H1 (cell line): ENCODE data around the gene LEFTY2. TPM values are rescaled to one million over a fixed set of nuclear protein-coding genes. Genes with fewer than 3 reads are reported as not detected.

Source experiments
- CTCF ChIA-PET: fragments of 300-600 bp; sonication (Branson Sonifier 250); formaldehyde crosslinking; loops from one replicate; lab custom pipeline; 2021; ENCODE audit not compliant: partially characterized antibody; lab: Charles Lee
- POLR2A ChIA-PET: fragments of 300-600 bp; sonication (Branson Sonifier 250); formaldehyde crosslinking; loops from one replicate; lab custom pipeline; 2021; ENCODE audit warnings: inconsistent platforms; ENCODE audit not compliant: partially characterized antibody; lab: Charles Lee
- DNase-seq, 2 experiments: peaks; one replicate each; pipeline versions ENCODE4 v3.0.0 to v3.0.0-alpha.2; 2010 to 2022; ENCODE audit warnings: low spot score in 2 of 2, low read depth in 1 of 2, mixed read lengths in 1 of 2
- FAIRE-seq: peaks from 2 replicates; lab custom pipeline; 2011; peaks lifted over from hg19 to GRCh38; lab: Jason Lieb, UNC
- H2AFZ ChIP-seq: 2 replicates; pipeline ENCODE4 v1.8.1; 2012; ENCODE audit warnings: low read length, inconsistent platforms
- H2AK5ac ChIP-seq: 2 replicates; pipeline ENCODE4 v1.6.1; 2013; ENCODE audit warnings: low read depth, low read length
- H2BK120ac ChIP-seq: replicated peaks from 2 replicates; pipeline ENCODE3; 2013; ENCODE audit warnings: low read depth, low read length, inconsistent platforms
- H2BK12ac ChIP-seq: 2 replicates; pipeline ENCODE4 v1.6.1; 2013; ENCODE audit warnings: low read depth, low read length
- H2BK15ac ChIP-seq: 2 replicates; pipeline ENCODE4 v1.6.1; 2013; ENCODE audit warnings: low read length
- H2BK20ac ChIP-seq: 2 replicates; pipeline ENCODE4 v1.6.1; 2013; ENCODE audit warnings: low read length
- H2BK5ac ChIP-seq: 2 replicates; pipeline ENCODE4 v1.6.1; 2013; ENCODE audit warnings: low read depth, low read length
- H3K14ac ChIP-seq: 2 replicates; pipeline ENCODE4 v1.6.1; 2013; ENCODE audit warnings: inconsistent platforms; ENCODE audit not compliant: insufficient read length
- H3K18ac ChIP-seq: 2 replicates; pipeline ENCODE4 v1.6.1; 2013; ENCODE audit warnings: low read length; ENCODE audit errors: extremely low read depth
- H3K23ac ChIP-seq: 2 replicates; pipeline ENCODE4 v1.6.1; 2013; ENCODE audit warnings: inconsistent platforms; ENCODE audit not compliant: insufficient read length
- H3K23me2 ChIP-seq: 2 replicates; pipeline ENCODE4 v1.6.1; 2013; ENCODE audit warnings: low read depth, low read length
- H3K27ac ChIP-seq: 2 replicates; pipeline ENCODE4 v1.6.1; 2011; ENCODE audit warnings: low read depth, low read length, inconsistent platforms
- H3K27me3 ChIP-seq, 4 experiments: replicated peaks in 1 of 4; 1 replicate in 1 of 4; 2 replicates in 3 of 4; pipeline versions ENCODE4 v1.6.1 to v1.8.1; 2011 to 2013; ENCODE audit warnings: low read length in 3 of 4, mild to moderate bottlenecking in 3 of 4, inconsistent platforms in 2 of 4, mixed read lengths in 2 of 4, moderate library complexity in 1 of 4; ENCODE audit not compliant: control insufficient read depth in 3 of 4, insufficient read depth in 3 of 4; ENCODE audit errors: extremely low read depth in 1 of 4
- H3K36me3 ChIP-seq, 4 experiments: 2 replicates each; pipeline versions ENCODE4 v1.6.1 to v1.8.1; 2011 to 2013; ENCODE audit warnings: mild to moderate bottlenecking in 4 of 4, low read length in 3 of 4, moderate library complexity in 2 of 4, control low read depth in 1 of 4, inconsistent platforms in 1 of 4; ENCODE audit not compliant: insufficient read depth in 4 of 4, control insufficient read depth in 2 of 4
- H3K4ac ChIP-seq: replicated peaks from 2 replicates; pipeline ENCODE3; 2013; ENCODE audit warnings: low read length, low read depth, mixed read lengths, inconsistent platforms; ENCODE audit not compliant: insufficient read length
- H3K4me1 ChIP-seq, 4 experiments: replicated peaks in 1 of 4; 1 replicate in 1 of 4; 2 replicates in 3 of 4; pipeline versions ENCODE4 v1.6.1 to v1.8.1; 2011 to 2013; ENCODE audit warnings: low read length in 3 of 4, inconsistent platforms in 2 of 4, mixed read lengths in 1 of 4; ENCODE audit not compliant: insufficient read depth in 4 of 4, control insufficient read depth in 3 of 4
- H3K4me2 ChIP-seq, 2 experiments: 2 replicates each; pipeline versions ENCODE4 v1.6.1 to v1.8.1; 2011 to 2013; ENCODE audit warnings: low read depth in 2 of 2, low read length in 2 of 2, control low read depth in 1 of 2, inconsistent platforms in 1 of 2, mild to moderate bottlenecking in 1 of 2; ENCODE audit not compliant: insufficient read depth in 1 of 2
- H3K4me3 ChIP-seq, 4 experiments: fragments of 200-600, 300-600 bp in 1 of 4; sonication (generic), shearing (Covaris generic), sonication (Bioruptor Twin) in 1 of 4; 2 replicates each; pipeline versions ENCODE4 v1.5.1 to v1.8.1; 2011 to 2016; ENCODE audit warnings: low read length in 4 of 4, low read depth in 3 of 4, control low read depth in 2 of 4, inconsistent platforms in 2 of 4, mild to moderate bottlenecking in 2 of 4, mixed read lengths in 1 of 4, moderate library complexity in 1 of 4; ENCODE audit not compliant: insufficient read depth in 2 of 4; ENCODE audit errors: extremely low read depth in 1 of 4
- H3K56ac ChIP-seq: replicated peaks from 2 replicates; pipeline ENCODE3; 2013; ENCODE audit warnings: low read depth, mild to moderate bottlenecking, mixed read lengths, low read length, inconsistent platforms; ENCODE audit not compliant: insufficient read length
- H3K79me1 ChIP-seq: 2 replicates; pipeline ENCODE4 v1.6.1; 2013; ENCODE audit warnings: low read depth, low read length, control low read depth
- H3K79me2 ChIP-seq, 2 experiments: 2 replicates each; pipeline versions ENCODE4 v1.6.1 to v1.8.1; 2012 to 2013; ENCODE audit warnings: low read length in 2 of 2, mild to moderate bottlenecking in 2 of 2, inconsistent platforms in 1 of 2; ENCODE audit not compliant: insufficient read depth in 2 of 2, control insufficient read depth in 1 of 2
- H3K9ac ChIP-seq, 4 experiments: replicated peaks in 1 of 4; 1 replicate in 1 of 4; 2 replicates in 3 of 4; pipeline versions ENCODE4 v1.6.1 to v1.8.1; 2011 to 2013; ENCODE audit warnings: low read depth in 3 of 4, low read length in 3 of 4, control low read depth in 2 of 4, mild to moderate bottlenecking in 2 of 4, moderate library complexity in 2 of 4, inconsistent platforms in 1 of 4; ENCODE audit errors: extremely low read depth in 1 of 4
- H3K9me3 ChIP-seq, 2 experiments: 2 replicates each; pipeline versions ENCODE4 v1.6.1 to v1.8.1; 2012 to 2013; ENCODE audit warnings: mild to moderate bottlenecking in 2 of 2, moderate library complexity in 2 of 2, control low read depth in 1 of 2, inconsistent platforms in 1 of 2, low read depth in 1 of 2, low read length in 1 of 2, mixed read lengths in 1 of 2; ENCODE audit not compliant: insufficient read depth in 2 of 2
- H4K20me1 ChIP-seq, 2 experiments: replicated peaks in 1 of 2; 2 replicates each; pipeline versions ENCODE3 to v1.8.1; 2011 to 2013; ENCODE audit warnings: inconsistent platforms in 2 of 2, low read length in 2 of 2, mild to moderate bottlenecking in 1 of 2; ENCODE audit not compliant: insufficient read depth in 2 of 2, control insufficient read depth in 1 of 2
- H4K5ac ChIP-seq: 2 replicates; pipeline ENCODE4 v1.6.1; 2013; ENCODE audit warnings: low read length, low read depth, mixed read lengths, inconsistent platforms; ENCODE audit not compliant: insufficient read length
- H4K8ac ChIP-seq: 2 replicates; pipeline ENCODE4 v1.8.0; 2013; ENCODE audit warnings: mild to moderate bottlenecking, moderate library complexity, low read length, inconsistent platforms; ENCODE audit not compliant: insufficient read depth; ENCODE audit errors: extremely low read depth
- H4K91ac ChIP-seq: replicated peaks from 2 replicates; pipeline ENCODE3; 2013; ENCODE audit warnings: low read length, mixed read lengths, inconsistent platforms; ENCODE audit not compliant: insufficient read length
- TEAD4 ChIP-seq: IDR thresholded peaks from 2 replicates; pipeline ENCODE4 v1.6.1; 2012; ENCODE audit warnings: low read depth, low read length, inconsistent platforms, mixed read lengths
- WGBS, 2 experiments: shearing (Covaris generic) in 1 of 2; methylation state at CpG; one replicate each; pipeline versions ENCODE4 v1.1.6 to v1.1.7; 2013 to 2015; ENCODE audit warnings: low lambda C conversion rate in 2 of 2, mixed read lengths in 2 of 2, inconsistent platforms in 1 of 2, low coverage in 1 of 2, missing lambda C conversion rate in 1 of 2; ENCODE audit not compliant: insufficient replicate concordance in 2 of 2, insufficient coverage in 1 of 2, insufficient read length in 1 of 2; ENCODE audit errors: extremely low coverage in 1 of 2, missing lambda C conversion rate in 1 of 2; 5-methylcytosine and 5-hydroxymethylcytosine counted together
- polyA plus RNA-seq, 7 experiments: library from polyadenylated mRNA; depleted of rRNA in 3 of 7; stranded (reverse) in 5 of 7; unstranded in 2 of 7; fragments of >200 nt in 5 of 7; fragments of 200-250 nt in 2 of 7; gene quantifications; 1 replicate in 5 of 7; 2 replicates in 1 of 7; 4 replicates in 1 of 7; pipeline versions ENCODE4 v1.2.1 to v1.2.3, GENCODE V29; 2011 to 2013; ENCODE audit warnings: missing spikeins in 2 of 7, mixed read lengths in 2 of 7
- total RNA-seq: library from RNA; stranded (reverse); fragmentation: NEBNext Ultra II Directional; extraction: Animal tissue kit (Norgen Biotek cat#: 25700); gene quantifications from 2 replicates; pipeline ENCODE4 v1.2.1, GENCODE V29; 2021

LEFTY2 gene
- total and polyA plus RNA-seq, 2 of the 8 experiments (the other 6 are each of a cell fraction or from before 2014, with no cell fraction given): 2.6 to 4.3 TPM

DNA sequence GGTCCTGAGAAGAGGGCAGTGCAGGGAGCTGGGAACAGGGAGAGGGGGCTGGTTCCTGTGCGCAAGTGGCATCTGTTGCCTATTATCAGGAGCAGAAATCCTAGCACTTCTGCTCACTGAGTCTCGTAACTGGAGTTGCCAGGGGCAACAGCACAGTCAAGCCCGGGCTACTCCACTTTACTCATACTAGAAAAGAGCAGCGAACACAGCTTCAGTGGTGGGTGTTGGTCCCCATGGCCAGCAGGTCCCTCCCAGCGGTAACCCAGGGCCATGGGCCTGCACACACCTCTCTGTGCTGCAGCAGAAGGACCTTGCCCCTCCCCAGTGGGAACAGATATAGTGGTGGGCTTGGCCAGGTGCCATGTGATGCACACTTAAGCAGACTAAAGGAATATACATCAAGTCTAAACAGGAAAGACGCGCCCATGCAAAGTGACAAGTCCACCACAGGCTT lies 25.5 kb downstream of the LEFTY2 start:
- Histone ChIP-seq H4K20me1 (peaks cover 0 to 3% of the 10 kb centered on the region in 2 experiments), H3K36me3 (peaks cover 2 to 27% (median 9%) of the 10 kb centered on the region in 4 experiments; a peak in 5 of 8 replicates)
- POLR2A ChIA-PET: interaction anchor here (1.5 to 2.3 kb wide), 4 partner anchors 9 to 77 kb away, joined by 3 to 6 read pairs (median 4); partner anchors contain the start of genes PYCR2 and TMEM63A
- TF ChIP-seq TEAD4: no peak
- TF ChIP-seq, all 59 proteins: peak for 0
- Histone ChIP-seq H3K9me3 (no peaks in the 10 kb centered on the region), H3K79me2 (no peaks in the 10 kb centered on the region), H3K4ac (peak overlapping the region; percentile 42), H2BK5ac (no peak overlapping the region), H4K91ac (no peak overlapping the region), H3K9ac (no peak overlapping the region), H3K79me1 (peaks cover 3% of the 10 kb centered on the region; the same call in 1 of the 2 replicates), H3K4me2 (no peak overlapping the region), H3K4me1 (peaks cover 0 to 7% (median 1%) of the 10 kb centered on the region in 4 experiments; a peak in 2 of 7 replicates), H3K56ac (no peak overlapping the region), H3K23me2 (no peaks in the 10 kb centered on the region), H3K23ac (no peak overlapping the region), H3K18ac (no peak overlapping the region), H4K8ac (no peak overlapping the region), H3K4me3 (no peak overlapping the region), H4K5ac (no peak overlapping the region), H3K14ac (no peak overlapping the region), H2BK15ac (no peak overlapping the region), H3K27ac (no peak overlapping the region), H2BK12ac (no peak overlapping the region), H2AK5ac (no peak overlapping the region), H2BK20ac (no peak overlapping the region), H2AFZ (no peak overlapping the region), H2BK120ac (no peak overlapping the region), H3K27me3 (no peaks in the 10 kb centered on the region; a peak in 2 of 7 replicates)
- FAIRE-seq (no peak), DNase-seq (no peak)
- CTCF ChIA-PET: interaction anchor here (1.4 to 2.0 kb wide), 3 partner anchors 25 to 39 kb away, joined by 3 to 5 read pairs (median 3); partner anchors contain the start of gene LEFTY2
- WGBS, 2 experiments: 86% methylated on average over 7 of the region's 7 CpGs; no CpG with 5 or more reads in 1 of the 2 experiments
